SK-MEL-5 (cell line): ENCODE results near the gene RAVER1. TPM values are rescaled to one million over a fixed set of nuclear protein-coding genes. Genes with fewer than 3 reads are reported as not detected.
"Not testable (repeated sequence)": the region's sequence is repeated elsewhere in the genome, so short reads cannot be mapped to it uniquely, and the experiment has no call there.

Experiments
- DNase-seq: peaks from one replicate; pipeline ENCODE4 v3.0.0-alpha.2; 2016; ENCODE audit warnings: low read depth, low spot score
- in situ Hi-C: cut with HindIII; loops from 2 replicates; pipeline ENCODE4 v1.10.0; 2016; ENCODE audit warnings: low sequenced_read_pairs, high pct_unique_total_duplicates, low pct_unique_long_range_greater_than_20kb
- polyA plus RNA-seq, 2 experiments: library from polyadenylated mRNA; depleted of rRNA; stranded (reverse); fragments of >200 nt; gene quantifications; 2 replicates each; pipeline ENCODE4 v1.2.3, GENCODE V29; 2015
- total RNA-seq: library from RNA; depleted of rRNA; stranded (reverse); fragments of >200 nt; shearing (Covaris generic); gene quantifications from 2 replicates; pipeline ENCODE4 v1.2.3, GENCODE V29; 2014; rRNA removed

The RAVER1 gene, protein sequence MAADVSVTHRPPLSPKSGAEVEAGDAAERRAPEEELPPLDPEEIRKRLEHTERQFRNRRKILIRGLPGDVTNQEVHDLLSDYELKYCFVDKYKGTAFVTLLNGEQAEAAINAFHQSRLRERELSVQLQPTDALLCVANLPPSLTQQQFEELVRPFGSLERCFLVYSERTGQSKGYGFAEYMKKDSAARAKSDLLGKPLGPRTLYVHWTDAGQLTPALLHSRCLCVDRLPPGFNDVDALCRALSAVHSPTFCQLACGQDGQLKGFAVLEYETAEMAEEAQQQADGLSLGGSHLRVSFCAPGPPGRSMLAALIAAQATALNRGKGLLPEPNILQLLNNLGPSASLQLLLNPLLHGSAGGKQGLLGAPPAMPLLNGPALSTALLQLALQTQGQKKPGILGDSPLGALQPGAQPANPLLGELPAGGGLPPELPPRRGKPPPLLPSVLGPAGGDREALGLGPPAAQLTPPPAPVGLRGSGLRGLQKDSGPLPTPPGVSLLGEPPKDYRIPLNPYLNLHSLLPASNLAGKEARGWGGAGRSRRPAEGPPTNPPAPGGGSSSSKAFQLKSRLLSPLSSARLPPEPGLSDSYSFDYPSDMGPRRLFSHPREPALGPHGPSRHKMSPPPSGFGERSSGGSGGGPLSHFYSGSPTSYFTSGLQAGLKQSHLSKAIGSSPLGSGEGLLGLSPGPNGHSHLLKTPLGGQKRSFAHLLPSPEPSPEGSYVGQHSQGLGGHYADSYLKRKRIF
- 7.3 and 8.1 TPM in 2 replicates for total RNA-seq
- 53.1 and 57.3 TPM in 2 replicates for polyA plus RNA-seq (2015; cell fraction: cytosol; rRNA removed)
- polyA plus RNA-seq (2015; cell fraction: nucleus; rRNA removed) = 24.1 and 25.0 TPM in 2 replicates

DNA sequence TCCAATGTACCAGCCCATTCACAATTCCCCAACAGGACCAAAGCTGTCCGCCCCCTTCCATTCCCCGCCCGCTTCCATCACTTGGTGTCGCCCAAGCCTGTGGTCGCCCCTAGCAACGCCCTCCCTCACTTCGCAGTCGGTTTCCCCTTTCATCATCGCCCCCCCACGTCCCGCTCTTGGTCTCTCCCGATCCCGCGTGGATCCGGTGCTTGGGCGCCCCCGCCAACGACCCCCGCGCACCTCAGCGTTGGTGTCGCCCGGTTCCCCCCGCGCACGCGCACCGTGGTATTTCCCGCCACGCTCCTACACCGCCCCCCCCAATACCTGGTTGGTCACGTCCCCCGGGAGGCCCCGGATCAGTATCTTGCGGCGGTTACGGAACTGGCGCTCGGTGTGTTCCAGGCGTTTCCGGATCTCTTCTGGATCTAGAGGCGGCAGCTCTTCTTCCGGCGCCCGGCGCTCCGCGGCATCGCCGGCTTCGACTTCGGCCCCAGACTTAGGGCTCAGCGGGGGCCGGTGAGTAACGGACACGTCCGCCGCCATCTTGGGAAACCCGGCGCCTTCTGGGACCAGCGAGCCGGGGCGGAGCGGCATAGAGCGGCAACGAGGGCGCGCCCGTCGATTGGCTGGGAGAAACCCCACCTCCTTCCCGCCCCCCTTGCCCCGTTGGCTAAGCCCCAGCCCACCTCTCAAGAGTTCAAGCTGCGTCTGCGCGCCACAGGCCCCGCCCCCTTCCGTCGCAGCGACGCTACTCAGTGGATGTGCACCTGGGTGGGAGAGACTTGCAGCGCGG, at the start of gene RAVER1:
Gene RAVER1 (minus strand): TSS at position 565 of the 793 bp plus-strand sequence. CDS start 22 bp downstream, at position 543.
- peak; percentile 94 for DNase-seq
- in situ Hi-C loops = no loop called here

DNA sequence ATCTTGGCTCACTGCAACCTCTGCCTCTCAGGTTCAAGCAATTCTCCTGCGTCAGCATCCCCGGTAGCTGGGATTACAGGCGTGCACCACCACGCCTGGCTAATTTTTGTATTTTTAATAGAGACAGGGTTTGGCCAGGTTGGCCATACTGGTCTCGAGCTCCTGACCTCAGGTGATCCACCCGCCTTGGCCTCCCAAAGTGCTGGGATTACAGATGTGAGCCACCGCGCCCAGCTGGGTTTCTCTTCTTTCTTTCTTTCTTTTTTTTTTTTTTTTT, 49.8 kb upstream of the RAVER1 start:
- DNase-seq, in situ Hi-C loops: not testable (repeated sequence)

DNA sequence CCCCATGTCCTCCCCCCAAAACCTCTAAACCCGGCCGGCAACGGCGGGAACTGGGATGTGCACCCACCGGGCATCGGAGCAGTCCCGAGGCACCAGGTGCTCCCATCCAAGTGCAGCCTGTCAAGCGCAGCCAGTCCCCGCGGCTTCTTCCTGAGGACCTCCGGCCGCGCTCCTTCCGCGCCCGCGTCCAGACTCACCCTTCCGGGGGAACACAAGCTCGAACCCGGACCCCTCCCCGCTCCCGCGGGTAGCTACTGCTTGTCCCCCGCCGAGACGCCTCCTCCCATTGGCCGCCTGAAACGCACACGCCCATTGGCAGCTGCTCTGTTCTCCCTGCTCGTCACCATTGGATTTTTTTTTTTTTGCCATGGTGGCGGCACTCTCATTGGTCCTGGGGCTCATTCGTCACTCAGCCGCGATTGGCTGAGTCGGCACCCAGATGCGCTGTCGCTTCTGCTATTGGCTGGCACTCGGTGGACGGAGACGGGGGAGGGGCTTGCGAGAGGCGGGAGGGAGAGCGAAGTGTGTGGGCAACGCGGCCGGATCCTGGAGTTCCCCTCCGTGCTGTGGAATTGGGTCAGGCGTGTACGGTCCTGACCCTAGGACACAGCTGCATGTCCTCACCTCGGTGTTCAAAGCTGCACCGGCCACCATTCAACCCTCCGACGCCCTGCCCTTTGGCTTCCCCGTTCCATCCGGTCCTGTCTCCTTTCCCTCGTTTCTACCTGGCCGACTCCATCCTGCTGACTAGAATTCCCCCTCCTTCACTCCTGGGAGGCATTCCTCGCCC, 47.2 kb upstream of the RAVER1 start, which contains the start of gene TYK2:
Gene TYK2 (minus strand): TSS at position 260 of the 790 bp plus-strand sequence. CDS start 2,166 bp downstream, outside the sequence.
- in situ Hi-C loops = no loop called here
- peak; percentile 98 for DNase-seq

DNA sequence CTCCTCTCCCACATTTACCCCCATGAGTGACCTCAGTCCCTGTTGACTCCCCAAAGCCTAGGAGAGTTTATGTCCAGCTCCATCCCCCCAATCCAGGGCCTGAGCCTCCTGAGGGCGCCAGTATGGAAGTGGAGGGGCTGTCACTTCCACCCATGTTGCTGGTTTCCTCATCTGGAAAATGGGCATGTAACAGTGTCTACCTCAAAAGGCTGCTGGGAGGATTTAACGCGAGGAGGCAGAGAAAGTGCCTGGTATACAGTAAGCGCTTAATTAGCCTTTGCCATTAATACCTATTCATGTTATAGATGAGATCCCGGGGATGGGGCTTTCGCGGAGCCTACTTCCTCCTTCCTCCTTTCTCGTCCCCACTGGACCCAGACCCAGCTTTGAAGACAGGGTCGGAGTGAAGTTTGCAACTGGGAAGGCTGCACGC, 46.6 kb upstream of the RAVER1 start:
- in situ Hi-C loops = no loop called here
- DNase-seq = no peak

DNA sequence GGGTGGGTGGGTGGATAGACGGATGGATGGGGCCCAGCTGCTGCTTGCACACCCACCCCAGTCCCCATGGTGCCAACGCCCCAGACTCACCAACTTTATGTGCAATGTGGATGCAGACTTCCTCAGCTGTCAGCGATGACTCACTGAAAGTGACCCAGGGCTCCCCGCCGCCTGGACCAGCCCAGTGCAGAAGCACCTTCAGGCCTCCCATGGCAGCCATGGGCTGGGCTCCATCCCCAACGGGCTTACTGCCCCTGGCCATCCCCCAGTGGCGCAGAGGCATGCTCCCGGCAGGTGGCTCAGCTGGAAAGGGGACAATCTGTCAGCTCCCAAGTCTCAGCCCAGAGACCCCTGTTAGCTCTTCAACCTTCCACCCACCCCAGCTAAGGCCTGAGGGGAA, 44.8 kb upstream of the RAVER1 start:
- in situ Hi-C loops = no loop called here

DNA sequence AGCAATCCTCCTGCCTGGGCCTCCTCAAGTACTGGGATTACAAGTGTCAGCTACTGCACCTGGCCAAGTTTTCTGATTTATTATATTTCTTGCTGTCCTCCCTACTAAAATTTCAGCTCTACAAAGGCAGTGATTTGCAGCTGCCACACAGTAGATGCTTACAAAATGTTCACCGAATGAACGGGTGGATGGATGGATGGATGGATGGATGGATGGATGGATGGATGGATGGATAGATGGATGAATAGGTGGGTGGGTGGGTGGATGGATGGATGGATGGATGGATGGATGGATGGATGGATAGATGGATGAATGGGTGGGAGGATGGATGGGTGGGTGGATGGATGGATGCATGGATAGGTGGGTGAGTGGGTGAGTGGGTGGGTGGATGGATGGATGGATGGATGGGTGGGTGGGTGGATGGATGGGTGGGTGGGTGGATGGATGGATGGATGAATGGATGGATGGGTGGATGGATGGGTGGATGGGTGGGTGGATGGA, 43.9 kb upstream of the RAVER1 start:
- in situ Hi-C loops, DNase-seq: not testable (repeated sequence)

More for the DNA sequence above, 44.8 kb upstream of the RAVER1 start:
- DNase-seq = no peak

DNA sequence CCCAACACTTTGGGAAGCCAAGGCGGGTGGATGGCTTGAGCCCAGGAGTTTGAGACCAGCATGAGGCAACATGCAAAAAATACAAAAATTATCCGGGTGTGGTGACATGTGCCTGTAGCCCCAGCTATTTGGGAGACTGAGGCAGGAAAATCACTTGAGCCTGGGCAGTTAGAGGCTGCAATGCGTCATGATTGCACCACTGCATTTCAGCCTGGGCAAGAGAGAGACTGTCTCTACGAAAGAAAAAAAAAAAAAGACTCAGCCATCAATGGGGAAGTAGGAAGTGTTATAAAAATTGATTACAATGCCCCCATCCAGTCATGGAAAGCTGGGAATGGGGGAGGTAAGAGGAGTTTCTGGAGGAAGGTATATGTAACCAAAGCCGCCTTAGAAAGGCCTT, 41.6 kb upstream of the RAVER1 start:
- no peak for DNase-seq
- in situ Hi-C loops = no loop called here

DNA sequence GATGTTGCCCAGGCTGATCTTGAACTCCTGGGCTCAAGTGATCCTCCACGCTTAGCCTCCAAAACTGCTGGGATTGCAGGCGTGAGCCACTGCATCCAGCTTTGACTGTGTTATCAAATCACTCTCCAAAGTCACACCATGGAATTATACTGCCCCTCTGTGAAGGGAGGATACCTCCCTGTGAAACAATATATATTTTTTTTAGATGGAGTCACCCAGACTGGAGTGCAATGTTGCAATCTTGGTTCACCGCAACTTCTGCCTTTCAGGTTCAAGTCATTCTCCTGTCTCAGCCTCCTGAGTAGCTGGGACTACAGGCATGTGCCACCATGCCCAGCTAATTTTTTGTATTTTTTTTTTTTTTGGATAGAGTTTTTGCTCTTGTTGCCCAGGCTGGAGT, 39.4 kb upstream of the RAVER1 start:
- in situ Hi-C loops = no loop called here
- no peak for DNase-seq

DNA sequence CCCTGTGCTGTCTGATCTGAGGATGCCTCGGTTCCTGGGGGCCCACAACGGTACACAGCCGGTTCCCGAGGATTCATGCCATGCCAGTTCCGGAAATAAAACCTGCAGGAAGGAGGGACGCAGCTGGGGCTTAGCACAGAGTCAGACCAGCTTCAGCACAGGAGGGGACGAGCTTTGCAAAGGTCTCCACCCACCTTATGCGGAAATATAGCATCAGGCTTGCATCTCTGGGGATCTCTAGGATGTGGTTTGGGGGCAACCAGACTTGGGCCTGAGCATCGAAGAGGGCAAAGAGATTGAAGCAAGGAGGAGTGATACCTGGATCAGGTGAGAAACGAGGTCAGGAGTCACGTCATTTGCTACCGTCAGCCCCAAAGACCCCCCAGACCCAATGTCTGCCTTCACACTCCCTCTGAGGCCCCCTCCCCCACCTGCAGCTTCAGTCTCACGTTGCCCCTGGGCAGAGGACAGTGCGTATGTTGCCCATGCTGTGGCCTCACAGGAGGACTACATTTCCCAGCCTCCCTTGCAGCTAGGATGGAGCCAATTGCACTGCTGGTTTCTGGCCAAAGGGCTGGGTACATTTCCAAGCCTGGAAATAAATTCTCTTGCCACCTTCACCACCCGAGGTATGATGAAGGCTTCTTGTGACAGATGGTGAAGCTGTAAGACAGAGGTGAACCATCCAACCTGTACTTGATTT, 34.9 kb upstream of the RAVER1 start:
- in situ Hi-C loops = no loop called here
- peak; percentile 25 for DNase-seq

DNA sequence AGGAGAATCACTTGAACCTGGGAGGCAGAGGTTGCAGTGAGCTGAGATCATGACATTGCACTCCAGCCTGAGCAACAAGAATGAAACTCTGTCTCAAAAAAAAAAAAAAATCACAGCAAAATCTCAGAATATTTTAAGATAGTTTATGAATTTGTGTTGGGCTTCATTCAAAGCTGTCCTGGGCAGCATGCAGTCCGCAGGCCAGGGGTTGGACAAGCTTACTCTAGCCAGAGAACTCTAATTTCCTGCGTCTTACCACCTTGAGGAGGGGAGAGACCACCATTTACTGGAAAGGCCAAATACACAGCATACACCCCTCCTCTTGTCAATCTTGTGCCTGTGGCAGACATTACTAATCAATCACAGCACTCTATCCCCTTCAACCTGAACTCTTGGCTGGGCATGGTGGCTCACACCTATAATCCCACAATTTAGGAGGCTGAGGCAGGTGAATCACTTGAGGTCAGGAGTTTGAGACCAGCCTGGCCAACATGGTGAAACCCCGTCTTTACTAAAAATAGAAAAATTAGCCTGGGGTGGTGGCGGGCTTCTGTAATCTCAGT, 33.7 kb upstream of the RAVER1 start:
- in situ Hi-C loops, DNase-seq: not testable (repeated sequence)

DNA sequence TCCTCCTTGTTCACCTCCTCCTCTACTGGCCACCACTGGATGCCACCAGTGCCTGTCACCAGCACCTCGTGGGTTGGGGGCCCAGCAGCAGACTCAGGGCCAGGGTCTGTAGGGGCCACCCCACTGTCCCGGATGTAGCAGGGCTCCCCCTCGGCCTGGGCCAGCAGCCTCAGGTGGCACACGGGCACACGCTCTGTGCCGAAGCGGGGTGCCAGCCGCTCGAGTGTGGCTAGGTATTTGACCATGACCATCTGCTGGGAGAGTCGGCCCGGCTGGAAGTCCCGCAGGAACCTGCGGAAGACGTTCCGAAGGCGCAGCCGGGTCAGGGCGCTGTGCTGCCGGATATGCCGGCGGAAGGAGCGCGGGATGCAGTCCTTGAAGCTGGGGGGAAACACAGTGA, 32.2 kb upstream of the RAVER1 start:
- in situ Hi-C loops = no loop called here
- no peak for DNase-seq

DNA sequence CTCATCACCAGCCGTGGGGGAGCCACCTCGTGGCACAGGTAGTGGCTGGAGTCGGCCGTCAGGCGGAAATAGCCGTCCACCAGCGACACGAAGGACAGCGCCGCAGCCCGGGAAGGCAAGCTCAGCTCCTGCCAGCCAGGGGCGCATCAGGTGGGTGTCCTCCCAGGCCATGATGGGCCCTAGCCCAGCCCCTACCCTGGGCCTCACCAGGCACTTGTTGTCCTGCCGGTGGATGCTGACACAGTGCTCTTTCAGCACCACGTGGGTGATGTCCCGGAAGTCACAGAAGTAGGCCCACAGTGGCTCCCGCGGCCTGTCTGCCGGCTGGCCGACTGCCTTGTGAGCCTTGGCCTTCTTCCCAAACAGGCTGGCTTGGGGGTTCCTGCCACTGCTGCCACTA, 31.3 kb upstream of the RAVER1 start:
- no peak for DNase-seq
- in situ Hi-C loops = no loop called here

DNA sequence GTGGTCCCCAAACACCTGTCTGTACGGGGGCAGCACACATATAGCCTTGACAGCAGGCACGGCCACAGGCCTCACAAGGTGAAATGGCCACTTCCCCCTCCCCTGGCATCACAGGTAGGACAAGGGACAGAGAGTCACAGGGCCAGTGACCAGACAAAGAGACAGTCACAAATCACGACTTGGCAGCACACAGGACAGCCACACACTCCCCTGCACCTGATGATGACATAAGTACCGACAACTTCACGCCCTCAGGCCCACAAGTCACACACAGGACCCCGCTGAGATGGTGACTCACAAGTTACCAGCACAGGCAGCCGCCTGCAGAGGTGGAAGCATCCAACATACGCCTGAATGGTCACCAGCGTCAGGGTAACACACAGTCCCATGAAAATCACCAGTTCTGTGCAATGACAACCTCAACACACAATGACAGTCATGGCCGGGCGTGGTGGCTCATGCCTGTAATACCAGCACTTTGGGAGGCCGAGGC, 30.5 kb upstream of the RAVER1 start:
- DNase-seq = no peak
- in situ Hi-C loops = no loop called here

DNA sequence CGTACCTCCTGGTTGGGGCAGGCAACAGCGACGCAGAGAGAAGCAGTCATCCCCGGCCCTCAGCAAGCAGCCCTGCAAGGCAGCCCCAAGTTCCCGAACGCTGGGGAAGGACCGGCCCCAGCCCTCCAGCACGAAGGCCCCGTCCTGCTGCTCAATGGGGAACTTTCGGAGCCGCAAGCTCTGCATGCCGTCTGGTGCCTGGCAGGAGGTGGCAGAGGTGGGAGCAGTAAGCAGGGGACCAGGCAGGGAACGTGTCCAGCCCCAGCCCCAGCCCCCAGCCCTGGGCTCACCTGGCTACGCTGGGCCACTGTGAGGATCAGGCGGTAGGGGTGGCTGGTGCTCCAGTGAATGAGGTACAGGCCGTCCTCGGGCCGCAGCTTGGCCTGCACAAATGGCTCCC, 28.9 kb upstream of the RAVER1 start:
- in situ Hi-C loops = no loop called here
- no peak for DNase-seq

DNA sequence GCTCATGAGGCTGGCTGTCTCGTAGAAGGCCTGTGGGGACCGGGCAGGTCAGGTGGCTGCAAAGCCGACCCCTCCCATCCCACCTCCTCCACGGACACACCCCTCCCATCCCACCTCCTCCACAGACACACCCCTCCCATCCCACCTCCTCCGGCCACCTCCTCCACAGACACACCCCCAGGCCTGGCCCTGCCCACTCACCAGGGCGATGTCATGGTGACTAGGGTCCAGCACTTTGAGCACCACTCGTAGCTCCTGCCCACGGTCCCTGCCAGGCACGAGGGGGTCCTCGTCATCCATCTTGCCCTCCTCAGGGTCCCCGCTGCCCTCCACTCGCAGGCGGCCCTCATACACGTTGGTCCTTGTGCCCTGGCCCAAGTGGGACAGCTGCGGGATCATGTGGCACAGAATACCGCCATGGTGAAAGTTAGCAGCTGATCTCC, 28.3 kb upstream of the RAVER1 start:
- no peak for DNase-seq
- in situ Hi-C loops = no loop called here

DNA sequence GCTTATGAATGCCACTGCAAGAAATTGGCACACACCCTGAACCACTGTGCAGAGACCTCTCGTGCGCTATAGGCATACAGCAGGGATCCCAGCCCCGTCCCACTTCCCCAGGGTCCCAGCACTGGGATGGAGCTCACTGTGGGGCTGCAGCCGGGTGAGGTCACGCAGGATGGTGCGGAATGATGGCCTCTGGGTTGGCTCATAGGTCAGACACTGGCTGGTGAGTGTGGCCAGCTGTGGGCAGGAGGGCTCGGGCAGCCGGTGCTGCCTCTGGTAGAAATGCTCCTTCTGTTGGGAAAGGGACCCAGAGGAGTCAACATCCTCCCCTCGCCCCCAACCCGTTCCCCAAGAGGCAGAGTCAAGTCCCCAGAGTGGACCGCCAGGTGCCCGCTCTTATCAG, 23.1 kb upstream of the RAVER1 start:
- in situ Hi-C loops = no loop called here
- no peak for DNase-seq
